Fibroblast of villous mesenchyme (primary cell): ENCODE results near the gene HUNK. TPM values are rescaled to one million over a fixed set of nuclear protein-coding genes. Genes with fewer than 3 reads are reported as not detected.

Experiments
- DNase-seq: peaks from one replicate; pipeline ENCODE4 v3.0.0-alpha.2; 2010; ENCODE audit warnings: low read depth
- H3K4me3 ChIP-seq: 2 replicates; pipeline ENCODE4 v1.5.1; 2011; ENCODE audit warnings: low read depth, mild to moderate bottlenecking, low read length
- total RNA-seq: library from RNA; depleted of rRNA; stranded (reverse); fragments of >200 nt; gene quantifications from 2 replicates; pipeline ENCODE4 v1.2.3, GENCODE V29; 2012
- TF ChIP-seq, protein P1 (sequence below): IDR thresholded peaks from 2 replicates; pipeline ENCODE4 v1.5.1; 2012; ENCODE audit warnings: low read depth, mild to moderate bottlenecking, low read length; ENCODE audit not compliant: insufficient read depth

The HUNK gene
- total RNA-seq, 1 donor: 1.3 TPM

DNA sequence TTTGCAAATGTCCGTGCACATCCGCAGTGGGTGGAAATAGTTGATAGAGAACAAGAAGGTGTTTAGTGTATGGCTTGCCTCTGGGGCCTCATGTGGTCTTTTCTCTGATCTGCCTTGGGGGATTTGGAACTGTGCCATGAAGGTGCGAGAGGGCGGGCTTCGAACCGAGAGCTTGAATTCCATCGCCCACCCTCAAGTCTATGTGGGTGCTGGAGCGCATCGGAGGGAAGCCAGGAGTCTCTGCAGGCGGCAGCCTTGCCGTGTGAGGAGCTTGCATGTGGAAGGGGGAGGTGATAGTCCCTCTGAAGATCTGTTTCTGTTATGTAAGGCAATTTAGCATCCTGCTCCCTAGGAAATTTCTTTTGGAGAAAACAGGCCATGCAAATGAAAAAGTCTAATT, 119.6 kb downstream of the HUNK start:
- H3K4me3 ChIP-seq: no peak overlapping the region
- TF ChIP-seq, protein P1, sequence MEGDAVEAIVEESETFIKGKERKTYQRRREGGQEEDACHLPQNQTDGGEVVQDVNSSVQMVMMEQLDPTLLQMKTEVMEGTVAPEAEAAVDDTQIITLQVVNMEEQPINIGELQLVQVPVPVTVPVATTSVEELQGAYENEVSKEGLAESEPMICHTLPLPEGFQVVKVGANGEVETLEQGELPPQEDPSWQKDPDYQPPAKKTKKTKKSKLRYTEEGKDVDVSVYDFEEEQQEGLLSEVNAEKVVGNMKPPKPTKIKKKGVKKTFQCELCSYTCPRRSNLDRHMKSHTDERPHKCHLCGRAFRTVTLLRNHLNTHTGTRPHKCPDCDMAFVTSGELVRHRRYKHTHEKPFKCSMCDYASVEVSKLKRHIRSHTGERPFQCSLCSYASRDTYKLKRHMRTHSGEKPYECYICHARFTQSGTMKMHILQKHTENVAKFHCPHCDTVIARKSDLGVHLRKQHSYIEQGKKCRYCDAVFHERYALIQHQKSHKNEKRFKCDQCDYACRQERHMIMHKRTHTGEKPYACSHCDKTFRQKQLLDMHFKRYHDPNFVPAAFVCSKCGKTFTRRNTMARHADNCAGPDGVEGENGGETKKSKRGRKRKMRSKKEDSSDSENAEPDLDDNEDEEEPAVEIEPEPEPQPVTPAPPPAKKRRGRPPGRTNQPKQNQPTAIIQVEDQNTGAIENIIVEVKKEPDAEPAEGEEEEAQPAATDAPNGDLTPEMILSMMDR: no peak
- no peak for DNase-seq

DNA sequence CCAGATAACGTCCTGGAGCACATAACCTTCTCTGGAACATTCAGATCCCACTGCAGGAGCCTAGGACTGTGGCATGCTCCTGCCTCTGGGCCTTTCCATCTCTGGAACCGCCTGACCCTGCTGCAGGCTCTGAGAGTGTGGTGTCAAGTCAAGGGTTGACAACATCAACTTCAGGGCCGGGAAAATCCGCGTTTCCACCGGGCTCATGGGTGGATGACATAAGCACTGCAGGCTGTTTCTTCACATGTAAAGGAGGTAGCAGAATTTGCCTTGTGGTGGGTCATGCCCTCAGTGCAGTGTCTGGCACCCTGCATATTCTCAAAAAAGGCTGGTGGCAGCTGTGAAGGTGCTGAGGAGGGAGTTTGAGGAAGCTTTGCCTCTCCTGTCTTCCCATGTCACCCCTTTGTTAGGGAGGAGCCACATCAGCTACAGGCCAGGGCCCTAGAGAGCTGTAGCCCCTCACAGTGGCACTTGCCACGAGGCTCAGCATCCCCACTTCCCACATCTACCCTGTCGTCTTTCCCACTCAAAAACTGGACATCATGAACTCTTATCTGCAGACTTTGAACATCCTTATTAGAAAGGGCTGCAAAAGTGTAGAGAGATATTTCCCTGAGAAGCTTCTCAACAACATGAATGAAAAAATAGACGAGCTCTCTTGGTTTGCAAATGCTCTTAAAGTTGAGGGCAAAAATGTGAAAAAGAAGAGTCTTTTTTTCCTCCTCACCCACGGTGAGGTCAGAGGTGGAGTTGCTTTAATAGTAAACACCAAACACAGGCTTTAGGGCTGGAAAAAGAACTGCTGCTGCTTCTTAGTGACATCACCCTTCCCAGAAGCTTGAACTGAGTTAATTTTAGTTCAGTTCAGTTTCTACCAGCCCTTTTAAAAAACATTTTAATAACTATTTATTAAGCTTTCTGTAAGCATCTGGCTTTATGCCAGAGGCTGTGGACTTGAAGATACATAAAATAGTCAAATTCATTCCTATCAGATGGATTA, 121.3 kb downstream of the HUNK start:
- no peak for DNase-seq
- H3K4me3 ChIP-seq: no peak overlapping the region
- TF ChIP-seq, protein P1: no peak

DNA sequence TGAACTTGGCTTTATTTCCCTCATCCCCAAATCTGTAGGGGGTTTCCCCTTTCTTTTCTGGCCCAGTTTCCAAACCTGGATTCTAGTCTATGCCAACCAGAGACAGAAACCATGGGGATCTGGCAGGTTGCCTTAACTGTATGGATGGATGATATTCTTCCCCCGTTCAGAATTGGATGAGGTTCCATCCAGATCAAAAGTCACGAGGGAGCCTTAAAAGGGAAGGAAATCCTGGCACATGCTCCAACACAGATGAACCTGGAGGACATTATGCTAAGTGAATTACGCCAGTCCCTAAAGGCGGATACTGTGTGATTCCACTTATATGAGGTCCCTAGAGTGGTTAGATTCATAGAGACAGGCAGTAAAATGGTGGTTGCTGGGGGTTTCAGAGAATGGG, 124.4 kb downstream of the HUNK start:
- no peak for DNase-seq
- TF ChIP-seq, protein P1: no peak

DNA sequence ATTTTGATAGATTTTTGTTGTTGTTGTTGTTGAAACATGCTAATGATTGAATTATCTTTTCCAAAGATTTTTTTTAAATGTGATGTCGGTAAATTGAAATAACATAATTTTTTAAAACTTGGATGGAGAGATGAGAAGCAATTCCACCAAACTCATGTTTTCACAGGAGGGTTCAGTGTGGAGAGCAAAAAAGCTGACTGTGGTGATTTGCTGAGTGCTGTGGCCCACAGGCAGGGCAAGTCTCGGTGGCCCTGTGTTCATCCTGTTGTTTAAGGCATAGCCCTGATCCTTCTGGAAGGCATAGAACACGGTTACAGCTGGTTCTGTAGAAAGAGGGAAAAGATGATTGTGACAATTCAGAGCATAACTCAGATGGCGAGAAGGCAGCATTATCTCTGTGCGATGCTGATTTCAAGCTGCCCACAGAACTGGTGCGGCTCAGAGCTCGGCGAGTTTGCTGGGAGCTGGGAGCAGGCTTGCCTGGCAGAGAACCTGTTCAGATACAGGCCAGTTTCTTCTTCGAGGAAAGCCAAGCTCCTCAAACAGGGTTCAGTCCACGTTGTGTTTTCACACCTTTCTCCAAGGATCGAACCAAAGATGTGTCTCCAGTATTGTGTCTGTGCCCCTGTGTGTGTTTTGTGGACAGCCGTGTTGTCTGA, 127.1 kb downstream of the HUNK start:
- TF ChIP-seq, protein P1: no peak
- H3K4me3 ChIP-seq: no peak overlapping the region
- no peak for DNase-seq

More for the DNA sequence above, 124.4 kb downstream of the HUNK start:
- H3K4me3 ChIP-seq: no peak overlapping the region

DNA sequence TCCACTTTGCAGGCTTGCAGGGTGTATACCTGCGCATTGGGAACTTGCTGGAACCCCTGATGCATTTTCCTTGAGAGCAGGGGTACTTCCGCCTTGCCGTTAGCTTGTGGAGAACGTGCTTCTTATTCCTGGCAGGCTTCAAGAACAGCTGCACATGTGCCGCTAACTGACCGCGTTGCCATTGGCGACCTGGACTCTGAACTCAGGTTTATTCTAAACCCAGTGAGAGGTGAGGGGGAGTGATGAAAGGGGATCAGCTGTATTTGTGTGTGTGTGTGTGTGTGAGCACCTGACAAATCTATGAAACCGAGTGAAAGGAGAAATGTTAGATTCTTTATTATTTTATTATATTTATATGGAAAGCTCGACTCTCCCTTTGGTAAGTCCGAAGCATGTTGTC, 128.6 kb downstream of the HUNK start:
- no peak for DNase-seq
- H3K4me3 ChIP-seq: no peak overlapping the region
- TF ChIP-seq, protein P1: no peak

DNA sequence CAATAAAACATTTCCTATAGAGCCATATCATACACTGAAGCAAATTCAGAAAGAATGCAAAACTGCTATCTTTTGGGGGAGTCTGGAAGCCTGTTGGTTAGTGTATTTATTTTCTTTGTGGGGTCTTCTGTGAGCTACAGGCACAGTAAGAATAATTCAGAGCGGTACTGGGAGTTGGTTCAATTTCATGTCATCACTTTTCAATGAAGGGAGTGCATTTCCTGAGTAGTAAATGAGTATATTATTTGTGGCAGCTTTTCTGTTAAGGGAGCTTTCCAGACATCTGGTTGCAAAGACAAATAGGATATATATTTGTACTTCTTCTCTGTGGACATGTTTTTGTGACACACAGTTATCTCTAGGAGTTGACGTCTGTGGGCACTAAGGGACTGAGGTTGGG, 130.6 kb downstream of the HUNK start:
- DNase-seq: no peak
- TF ChIP-seq, protein P1: no peak
- H3K4me3 ChIP-seq: no peak overlapping the region
